HepG2 (cell line): Measurements from ENCODE around the gene ZBTB48. TPM values are rescaled to one million over a fixed set of nuclear protein-coding genes. Genes with fewer than 3 reads are reported as not detected.

Experiments
- BRD4 ChIP-seq: sonication (generic); formaldehyde crosslinking; IDR thresholded peaks from 2 replicates; pipeline ENCODE4 v1.4.0; 2020; ENCODE audit warnings: missing genetic modification reagents
- CEBPG ChIP-seq: IDR thresholded peaks from 2 replicates; pipeline ENCODE4 v1.6.1; 2016
- ELF3 ChIP-seq: IDR thresholded peaks from 2 replicates; pipeline ENCODE4 v1.6.1; 2016; ENCODE audit warnings: missing genetic modification reagents, missing compliant biosample characterization
- FOXK2 ChIP-seq: fragments of 450-650 bp; IDR thresholded peaks from 2 replicates; pipeline ENCODE4 v1.6.1; 2016
- FOXP1 ChIP-seq, 2 experiments: fragments of 450-650 bp in 1 of 2; IDR thresholded peaks; 2 replicates each; pipeline ENCODE4 v1.6.1; 2017 to 2018; ENCODE audit warnings: antibody characterized with exemption in 1 of 2
- GTF3A ChIP-seq: sonication (generic); formaldehyde crosslinking; conservative IDR thresholded peaks from 2 replicates; pipeline ENCODE4 v1.4.0; 2020; ENCODE audit warnings: mild to moderate bottlenecking, missing genetic modification reagents
- MIER2 ChIP-seq: IDR thresholded peaks from 2 replicates; pipeline ENCODE4 v1.6.1; 2016; ENCODE audit warnings: missing biosample characterization, missing genetic modification reagents
- PHF21A ChIP-seq: sonication (generic); formaldehyde crosslinking; IDR thresholded peaks from 2 replicates; pipeline ENCODE4 v1.5.0; 2020; ENCODE audit warnings: mild to moderate bottlenecking, missing genetic modification reagents
- POGK ChIP-seq: sonication (generic); formaldehyde crosslinking; conservative IDR thresholded peaks from 2 replicates; pipeline ENCODE4 v1.8.0; 2022; ENCODE audit warnings: mild to moderate bottlenecking, moderate library complexity, missing genetic modification reagents
- SMC3 ChIP-seq: IDR thresholded peaks from 2 replicates; pipeline ENCODE4 v1.6.1; 2011; ENCODE audit warnings: low read length, improper control_type of control experiment
- SOX5 ChIP-seq: IDR thresholded peaks from 2 replicates; pipeline ENCODE4 v1.6.1; 2016; ENCODE audit warnings: borderline replicate concordance
- SRF ChIP-seq: IDR thresholded peaks from 2 replicates; pipeline ENCODE4 v1.6.1; 2011; ENCODE audit warnings: mild to moderate bottlenecking, low read depth, low read length, moderate library complexity
- ZKSCAN5 ChIP-seq: sonication (generic); formaldehyde crosslinking; IDR thresholded peaks from 2 replicates; pipeline ENCODE4 v1.5.1; 2020; ENCODE audit warnings: mild to moderate bottlenecking, missing genetic modification reagents
- ZNF12 ChIP-seq: sonication (generic); formaldehyde crosslinking; IDR thresholded peaks from 2 replicates; pipeline ENCODE4 v1.5.0; 2020; ENCODE audit warnings: missing genetic modification reagents
- ZNF30 ChIP-seq: sonication (generic); formaldehyde crosslinking; IDR thresholded peaks from 2 replicates; pipeline ENCODE4 v1.5.0; 2020; ENCODE audit warnings: mild to moderate bottlenecking, missing genetic modification reagents
- ZNF432 ChIP-seq: sonication (generic); formaldehyde crosslinking; IDR thresholded peaks from 2 replicates; pipeline ENCODE4 v1.5.0; 2020; ENCODE audit warnings: missing genetic modification reagents, mild to moderate bottlenecking, borderline replicate concordance
- ZNF460 ChIP-seq: sonication (generic); formaldehyde crosslinking; IDR thresholded peaks from 2 replicates; pipeline ENCODE4 v1.5.1; 2020; ENCODE audit warnings: missing genetic modification reagents, mild to moderate bottlenecking, borderline replicate concordance
- ZSCAN9 ChIP-seq: IDR thresholded peaks from 2 replicates; pipeline ENCODE4 v1.6.1; 2016; ENCODE audit warnings: borderline replicate concordance
- polyA plus RNA-seq, 8 experiments: library from polyadenylated mRNA; depleted of rRNA in 3 of 8; stranded (reverse) in 7 of 8; unstranded in 1 of 8; fragments of >200 nt; fragmentation: Illumina TruSeq in 4 of 8; extraction: Trizol in 4 of 8; gene quantifications; 2 replicates each; pipeline versions ENCODE4 v1.2.1 to v1.2.3, GENCODE V29; 2011 to 2016; ENCODE audit warnings: low read depth in 4 of 8, missing spikeins in 1 of 8, mixed read lengths in 1 of 8; ENCODE audit not compliant: insufficient read depth in 1 of 8
- total RNA-seq, 5 experiments: library from RNA; depleted of rRNA; stranded (reverse); fragments of >200 nt; fragmentation: Illumina TruSeq; extraction: Trizol; gene quantifications; 2 replicates each; pipeline ENCODE4 v1.2.3, GENCODE V29; 2016; ENCODE audit warnings: low read depth in 1 of 5
- TF ChIP-seq, protein P1 (sequence below): fragments of 450-650 bp; IDR thresholded peaks from 2 replicates; pipeline ENCODE4 v1.6.1; 2017; ENCODE audit warnings: mild to moderate bottlenecking
- TF ChIP-seq, protein P2 (sequence below): sonication (generic); formaldehyde crosslinking; conservative IDR thresholded peaks from 2 replicates; pipeline ENCODE4 v1.8.0; 2022; ENCODE audit warnings: low read depth, missing genetic modification reagents
- TF ChIP-seq, protein P3 (sequence below): sonication (generic); formaldehyde crosslinking; IDR thresholded peaks from 2 replicates; pipeline ENCODE4 v1.4.0; 2020; ENCODE audit warnings: missing genetic modification reagents, mild to moderate bottlenecking, borderline replicate concordance
- TF ChIP-seq, protein P4 (sequence below): IDR thresholded peaks from 2 replicates; pipeline ENCODE4 v1.6.1; 2016

The ZBTB48 gene
- total and polyA plus RNA-seq, 2 of the 13 experiments (the other 11 are each of a cell fraction or from before 2014, with no cell fraction given) = 13.0 to 17.1 TPM

GRCh38 chr1:6601049-6601922, 21.5 kb downstream of the ZBTB48 start (continued):
- TF ChIP-seq, protein P1, sequence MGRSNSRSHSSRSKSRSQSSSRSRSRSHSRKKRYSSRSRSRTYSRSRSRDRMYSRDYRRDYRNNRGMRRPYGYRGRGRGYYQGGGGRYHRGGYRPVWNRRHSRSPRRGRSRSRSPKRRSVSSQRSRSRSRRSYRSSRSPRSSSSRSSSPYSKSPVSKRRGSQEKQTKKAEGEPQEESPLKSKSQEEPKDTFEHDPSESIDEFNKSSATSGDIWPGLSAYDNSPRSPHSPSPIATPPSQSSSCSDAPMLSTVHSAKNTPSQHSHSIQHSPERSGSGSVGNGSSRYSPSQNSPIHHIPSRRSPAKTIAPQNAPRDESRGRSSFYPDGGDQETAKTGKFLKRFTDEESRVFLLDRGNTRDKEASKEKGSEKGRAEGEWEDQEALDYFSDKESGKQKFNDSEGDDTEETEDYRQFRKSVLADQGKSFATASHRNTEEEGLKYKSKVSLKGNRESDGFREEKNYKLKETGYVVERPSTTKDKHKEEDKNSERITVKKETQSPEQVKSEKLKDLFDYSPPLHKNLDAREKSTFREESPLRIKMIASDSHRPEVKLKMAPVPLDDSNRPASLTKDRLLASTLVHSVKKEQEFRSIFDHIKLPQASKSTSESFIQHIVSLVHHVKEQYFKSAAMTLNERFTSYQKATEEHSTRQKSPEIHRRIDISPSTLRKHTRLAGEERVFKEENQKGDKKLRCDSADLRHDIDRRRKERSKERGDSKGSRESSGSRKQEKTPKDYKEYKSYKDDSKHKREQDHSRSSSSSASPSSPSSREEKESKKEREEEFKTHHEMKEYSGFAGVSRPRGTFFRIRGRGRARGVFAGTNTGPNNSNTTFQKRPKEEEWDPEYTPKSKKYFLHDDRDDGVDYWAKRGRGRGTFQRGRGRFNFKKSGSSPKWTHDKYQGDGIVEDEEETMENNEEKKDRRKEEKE = no peak
- TF ChIP-seq, protein P2, sequence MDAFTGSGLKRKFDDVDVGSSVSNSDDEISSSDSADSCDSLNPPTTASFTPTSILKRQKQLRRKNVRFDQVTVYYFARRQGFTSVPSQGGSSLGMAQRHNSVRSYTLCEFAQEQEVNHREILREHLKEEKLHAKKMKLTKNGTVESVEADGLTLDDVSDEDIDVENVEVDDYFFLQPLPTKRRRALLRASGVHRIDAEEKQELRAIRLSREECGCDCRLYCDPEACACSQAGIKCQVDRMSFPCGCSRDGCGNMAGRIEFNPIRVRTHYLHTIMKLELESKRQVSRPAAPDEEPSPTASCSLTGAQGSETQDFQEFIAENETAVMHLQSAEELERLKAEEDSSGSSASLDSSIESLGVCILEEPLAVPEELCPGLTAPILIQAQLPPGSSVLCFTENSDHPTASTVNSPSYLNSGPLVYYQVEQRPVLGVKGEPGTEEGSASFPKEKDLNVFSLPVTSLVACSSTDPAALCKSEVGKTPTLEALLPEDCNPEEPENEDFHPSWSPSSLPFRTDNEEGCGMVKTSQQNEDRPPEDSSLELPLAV (CRISPR knock-in tag) = no peak
- TF ChIP-seq SOX5 (CRISPR knock-in tag) (peak; percentile 28; the same call in 1 of the 2 replicates), ZNF12 (CRISPR knock-in tag) (no peak), ELF3 (0 out of 2 replicates have a peak, but pooled peaks have one; percentile 40), ZNF460 (CRISPR knock-in tag) (no peak), ZNF432 (CRISPR knock-in tag) (no peak), ZKSCAN5 (CRISPR knock-in tag) (no peak), SMC3 (no peak), MIER2 (CRISPR knock-in tag) (no peak), PHF21A (CRISPR knock-in tag) (peak; percentile 61; the same call in 1 of the 2 replicates), ZSCAN9 (CRISPR knock-in tag) (no peak), CEBPG (no peak), FOXP1 (IDR thresholded peaks at IDR 0.05) (no peak), FOXP1 (CRISPR knock-in tag; IDR thresholded peaks at IDR 0.05) (peak; percentile 71), ZNF30 (CRISPR knock-in tag) (no peak), POGK (no peak), SRF (peak; percentile 94), FOXK2 (peak; percentile 96), GTF3A (CRISPR knock-in tag) (0 out of 2 replicates have a peak, but pooled peaks have one; percentile 39), BRD4 (no peak)
- TF ChIP-seq, protein P3, sequence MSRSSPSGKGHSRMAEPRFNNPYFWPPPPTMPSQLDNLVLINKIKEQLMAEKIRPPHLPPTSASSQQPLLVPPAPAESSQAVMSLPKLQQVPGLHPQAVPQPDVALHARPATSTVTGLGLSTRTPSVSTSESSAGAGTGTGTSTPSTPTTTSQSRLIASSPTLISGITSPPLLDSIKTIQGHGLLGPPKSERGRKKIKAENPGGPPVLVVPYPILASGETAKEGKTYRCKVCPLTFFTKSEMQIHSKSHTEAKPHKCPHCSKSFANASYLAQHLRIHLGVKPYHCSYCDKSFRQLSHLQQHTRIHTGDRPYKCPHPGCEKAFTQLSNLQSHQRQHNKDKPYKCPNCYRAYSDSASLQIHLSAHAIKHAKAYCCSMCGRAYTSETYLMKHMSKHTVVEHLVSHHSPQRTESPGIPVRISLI = no peak
- TF ChIP-seq, protein P4, sequence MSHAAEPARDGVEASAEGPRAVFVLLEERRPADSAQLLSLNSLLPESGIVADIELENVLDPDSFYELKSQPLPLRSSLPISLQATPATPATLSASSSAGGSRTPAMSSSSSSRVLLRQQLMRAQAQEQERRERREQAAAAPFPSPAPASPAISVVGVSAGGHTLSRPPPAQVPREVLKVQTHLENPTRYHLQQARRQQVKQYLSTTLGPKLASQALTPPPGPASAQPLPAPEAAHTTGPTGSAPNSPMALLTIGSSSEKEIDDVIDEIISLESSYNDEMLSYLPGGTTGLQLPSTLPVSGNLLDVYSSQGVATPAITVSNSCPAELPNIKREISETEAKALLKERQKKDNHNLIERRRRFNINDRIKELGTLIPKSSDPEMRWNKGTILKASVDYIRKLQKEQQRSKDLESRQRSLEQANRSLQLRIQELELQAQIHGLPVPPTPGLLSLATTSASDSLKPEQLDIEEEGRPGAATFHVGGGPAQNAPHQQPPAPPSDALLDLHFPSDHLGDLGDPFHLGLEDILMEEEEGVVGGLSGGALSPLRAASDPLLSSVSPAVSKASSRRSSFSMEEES = peak; percentile 93
